ENCODE data around the gene FAM20C.

GRCh38 chr7:252216-252965, 60.0 kb downstream of the FAM20C start:
- TF ChIP-seq EZH2 (IDR thresholded peaks at IDR 0.05; ENCODE audit: insufficient read depth, low read length) (no peak), CTCF (IDR thresholded peaks at IDR 0.05; ENCODE audit: insufficient read depth, low read depth, low read length) (no peak)

Data from astrocyte (in vitro differentiated cells and primary cell).